Muscle of leg (tissue), 11 donors: ENCODE data around the gene SOBP. TPM values are rescaled to one million over a fixed set of nuclear protein-coding genes. Genes with fewer than 3 reads are reported as not detected.

ENCODE experiments used
- DNase-seq: peaks from one replicate; pipeline ENCODE4 v3.0.0; 2013
- H3K27ac ChIP-seq: one replicate; pipeline ENCODE4 v1.5.1; 2013; ENCODE audit warnings: mild to moderate bottlenecking, low read length, control low read depth
- H3K27me3 ChIP-seq: one replicate; pipeline ENCODE4 v1.6.1; 2013; ENCODE audit warnings: low read length; ENCODE audit not compliant: control insufficient read depth, insufficient read depth
- H3K36me3 ChIP-seq: one replicate; pipeline ENCODE4 v1.6.1; 2013; ENCODE audit warnings: low read length; ENCODE audit not compliant: control insufficient read depth, insufficient read depth
- H3K4me1 ChIP-seq: one replicate; pipeline ENCODE4 v1.6.1; 2013; ENCODE audit warnings: low read length; ENCODE audit not compliant: control insufficient read depth, insufficient read depth
- H3K4me3 ChIP-seq: one replicate; pipeline ENCODE4 v1.5.1; 2013; ENCODE audit warnings: low read length, control low read depth
- H3K9me3 ChIP-seq: replicated peaks from 2 replicates; pipeline ENCODE4 v1.6.1; 2013; ENCODE audit warnings: low read depth, low read length; ENCODE audit not compliant: control insufficient read depth
- WGBS: methylation state at CpG from one replicate; pipeline ENCODE4 v1.1.5; 2013; ENCODE audit warnings: missing lambda C conversion rate; ENCODE audit not compliant: insufficient coverage; 5-methylcytosine and 5-hydroxymethylcytosine counted together
- polyA plus RNA-seq, 8 donors: library from polyadenylated mRNA; unstranded; fragments of 120-200 nt; gene quantifications; one replicate each; pipeline versions ENCODE4 v1.2.1 to v1.2.3, GENCODE V29; 2013; ENCODE audit warnings: inconsistent platforms in 1 of 8, low replicate concordance in 1 of 8; ENCODE audit not compliant: insufficient read length in 8 of 8, insufficient read depth in 1 of 8
- total RNA-seq: library from RNA; stranded (reverse); fragments of 120-200 nt; gene quantifications from one replicate; pipeline ENCODE4 v1.2.4, GENCODE V29; 2013

The SOBP gene
- total and polyA plus RNA-seq, 9 donors: 13.6 to 17.6 (median 16.2) TPM

DNA sequence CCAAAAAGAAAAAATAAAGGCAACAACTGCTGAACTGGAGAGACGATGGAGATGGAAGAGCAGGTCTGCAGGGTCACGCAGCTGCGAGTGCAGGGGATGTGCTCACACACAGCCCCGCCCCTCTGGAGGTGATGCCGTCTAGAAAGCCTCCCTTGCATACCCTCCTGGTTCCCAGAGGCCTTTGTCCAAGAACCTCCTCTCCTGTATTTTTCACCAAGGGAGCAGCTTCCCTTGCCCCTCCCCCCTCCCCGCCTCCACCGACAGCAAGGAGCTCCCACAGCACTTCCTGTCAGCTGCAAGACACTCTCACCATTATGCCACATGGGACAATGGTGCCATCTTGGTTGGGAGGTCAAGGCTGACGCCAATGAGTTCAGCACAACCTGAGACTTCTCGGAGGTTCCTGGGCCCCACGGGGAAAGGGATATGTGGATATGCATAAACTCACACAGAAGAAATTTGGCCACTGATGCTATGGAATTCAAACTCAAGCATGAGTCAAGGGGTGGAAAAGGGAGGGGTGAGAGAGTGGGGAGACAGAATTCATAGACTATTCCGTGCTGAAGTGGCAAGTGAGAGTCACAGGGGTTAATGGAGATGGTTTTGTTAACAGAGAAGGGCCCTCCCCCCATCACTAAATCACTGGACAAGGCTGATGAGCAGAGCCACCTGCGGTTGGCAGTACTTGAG is 201.3 kb downstream of the SOBP start:
- H3K9me3 ChIP-seq: no peaks in the 10 kb centered on the region
- H3K4me1 ChIP-seq: peaks cover 22% of the 10 kb centered on the region
- DNase-seq: peak; percentile 93
- no peaks in the 10 kb centered on the region for H3K27me3 ChIP-seq
- no peak overlapping the region for H3K4me3 ChIP-seq
- H3K27ac ChIP-seq: peak overlapping the region; percentile 82
- WGBS: 21% methylated on average over 6 of the region's 12 CpGs
- H3K36me3 ChIP-seq: no peaks in the 10 kb centered on the region

DNA sequence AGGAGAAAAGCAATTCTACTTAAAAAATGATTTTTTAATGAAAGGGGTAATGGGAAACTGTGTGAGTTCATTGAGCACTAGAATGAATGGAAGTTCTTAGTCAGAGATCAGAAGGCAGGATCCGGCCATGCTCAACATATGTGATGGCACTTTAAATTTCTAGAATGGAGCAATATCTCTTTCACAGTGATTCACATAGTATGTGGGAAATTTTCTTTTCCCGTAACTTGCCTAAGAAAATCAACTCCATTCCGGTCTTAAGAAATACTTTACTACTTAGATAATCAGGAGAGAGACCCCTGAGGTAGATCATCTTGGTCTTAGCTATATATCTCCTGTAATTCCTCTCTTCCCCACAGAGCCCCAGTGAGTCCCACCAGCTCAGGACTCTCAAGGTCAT is 202.4 kb downstream of the SOBP start:
- no peaks in the 10 kb centered on the region for H3K27me3 ChIP-seq
- H3K36me3 ChIP-seq: no peaks in the 10 kb centered on the region
- WGBS: 80% methylated on average over 1 of the region's 3 CpGs
- H3K4me3 ChIP-seq: no peak overlapping the region
- DNase-seq: peak; percentile 57
- no peaks in the 10 kb centered on the region for H3K9me3 ChIP-seq
- peak overlapping the region; percentile 82 for H3K27ac ChIP-seq
- H3K4me1 ChIP-seq: peaks cover 22% of the 10 kb centered on the region

DNA sequence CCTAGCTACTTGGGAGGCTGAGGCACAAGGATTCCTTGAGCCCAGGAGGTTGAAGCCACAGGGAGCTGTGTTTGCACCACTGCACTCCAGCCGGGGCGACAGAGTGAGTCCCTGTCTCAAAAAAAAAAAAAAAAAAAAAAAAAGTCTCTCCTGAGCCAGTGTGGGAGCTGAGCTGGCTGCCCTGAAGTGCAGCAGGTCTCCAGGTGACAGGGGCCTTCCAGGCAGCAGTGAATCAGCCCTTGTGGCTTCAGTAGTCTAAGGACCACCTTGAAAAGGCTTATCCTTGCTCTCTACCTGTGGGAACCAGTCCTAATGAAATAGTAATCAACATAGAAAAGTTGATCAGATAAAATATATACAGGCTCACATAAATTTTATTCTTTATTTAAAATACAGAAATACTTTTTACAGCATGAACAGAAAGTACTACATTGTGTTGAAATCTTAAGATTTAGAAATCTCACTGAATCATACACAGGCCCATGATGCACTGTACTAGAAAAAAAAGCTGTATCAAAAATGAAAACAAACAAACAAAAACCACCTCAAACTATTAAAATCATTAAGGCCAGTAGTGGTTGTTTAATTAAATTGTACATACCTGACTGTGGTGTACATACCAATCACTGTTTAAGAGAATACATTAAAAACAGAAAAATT is 205.3 kb downstream of the SOBP start:
- Histone ChIP-seq H3K27me3 (no peaks in the 10 kb centered on the region), H3K9me3 (no peaks in the 10 kb centered on the region), H3K36me3 (no peaks in the 10 kb centered on the region), H3K4me3 (no peak overlapping the region), H3K4me1 (peaks cover 18% of the 10 kb centered on the region), H3K27ac (no peak overlapping the region)
- DNase-seq: no peak
- WGBS: 100% methylated on average over 1 of the region's 2 CpGs

- H3K4me3 ChIP-seq: no peak overlapping the region
- peak overlapping the region; percentile 26 for H3K27ac ChIP-seq
- no peaks in the 10 kb centered on the region for H3K36me3 ChIP-seq
- WGBS: 30% methylated on average over 3 of the region's 5 CpGs
- no peaks in the 10 kb centered on the region for H3K9me3 ChIP-seq
- H3K27me3 ChIP-seq: no peaks in the 10 kb centered on the region
- DNase-seq: peak; percentile 86
- H3K4me1 ChIP-seq: peaks cover 8% of the 10 kb centered on the region
Measured at GRCh38 chr6:107697682-107698081, 207.8 kb downstream of the SOBP start.

DNA sequence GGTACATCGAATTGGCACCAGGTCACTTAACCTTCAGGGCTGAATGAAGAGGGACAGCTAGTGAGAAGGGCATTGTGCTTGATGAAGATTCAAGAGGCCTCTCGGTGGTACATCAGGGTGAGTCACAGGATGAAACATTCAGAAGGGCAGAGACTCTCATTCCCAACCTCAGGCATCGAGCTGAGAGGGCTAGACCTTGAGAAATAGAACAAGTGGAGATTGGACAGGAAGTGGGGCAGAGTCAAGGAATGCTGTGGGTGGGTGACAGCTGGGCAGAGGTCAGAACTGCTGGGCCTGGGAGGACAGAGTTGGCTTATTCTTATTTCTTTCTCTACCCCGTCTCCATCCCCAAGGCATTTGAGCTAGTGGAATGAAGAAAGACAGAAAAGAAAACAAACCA is 208.2 kb downstream of the SOBP start:
- 86% methylated on average over 2 of the region's 4 CpGs for WGBS

DNA sequence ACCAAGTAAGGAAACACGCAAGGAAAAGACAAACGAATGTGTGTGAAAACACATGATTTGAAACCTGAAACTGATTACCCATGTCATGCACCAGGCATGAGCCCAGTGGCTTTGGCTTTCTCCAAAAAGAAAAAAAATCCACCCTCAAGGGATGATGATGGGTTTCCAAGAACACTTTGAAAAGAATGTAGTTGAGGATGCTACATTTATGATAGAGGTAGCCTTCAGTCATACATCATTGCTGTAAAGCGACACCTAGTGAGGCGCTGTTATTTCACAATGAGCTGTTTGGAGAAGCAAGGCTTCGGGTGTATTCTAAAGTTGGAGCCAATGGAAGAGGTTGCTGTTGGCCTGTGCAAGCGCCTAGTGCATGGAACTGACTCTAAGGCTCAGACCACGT is 209.3 kb downstream of the SOBP start:
- no peaks in the 10 kb centered on the region for H3K9me3 ChIP-seq
- H3K36me3 ChIP-seq: no peaks in the 10 kb centered on the region
- H3K4me1 ChIP-seq: peaks cover 11% of the 10 kb centered on the region
- peak; percentile 14 for DNase-seq
- no peaks in the 10 kb centered on the region for H3K27me3 ChIP-seq
- whole genome bisulfite sequencing: 80% methylated on average over 5 of the region's 7 CpGs
- no peak overlapping the region for H3K4me3 ChIP-seq
- no peak overlapping the region for H3K27ac ChIP-seq

More for the DNA sequence above, 208.2 kb downstream of the SOBP start:
- no peaks in the 10 kb centered on the region for H3K9me3 ChIP-seq
- peak overlapping the region; percentile 26 for H3K27ac ChIP-seq
- peaks cover 8% of the 10 kb centered on the region for H3K4me1 ChIP-seq
- no peak for DNase-seq
- H3K36me3 ChIP-seq: no peaks in the 10 kb centered on the region
- H3K4me3 ChIP-seq: no peak overlapping the region
- H3K27me3 ChIP-seq: no peaks in the 10 kb centered on the region

GRCh38 chr6:107699697-107700325 is 209.9 kb downstream of the SOBP start:
- Histone ChIP-seq H3K36me3 (no peaks in the 10 kb centered on the region), H3K27ac (no peak overlapping the region), H3K27me3 (no peaks in the 10 kb centered on the region), H3K4me3 (no peak overlapping the region), H3K9me3 (no peaks in the 10 kb centered on the region), H3K4me1 (peaks cover 14% of the 10 kb centered on the region)
- 87% methylated on average over 13 of the region's 14 CpGs for WGBS
- no peak for DNase-seq

GRCh38 chr6:107703606-107704005 is 213.7 kb downstream of the SOBP start:
- Histone ChIP-seq H3K27ac (no peak overlapping the region), H3K36me3 (no peaks in the 10 kb centered on the region), H3K4me3 (no peak overlapping the region), H3K4me1 (peaks cover 8% of the 10 kb centered on the region), H3K27me3 (no peaks in the 10 kb centered on the region), H3K9me3 (no peaks in the 10 kb centered on the region)
- WGBS: 87% methylated on average over 4 of the region's 5 CpGs
- DNase-seq: no peak

GRCh38 chr6:107704347-107705013 is 214.6 kb downstream of the SOBP start:
- peaks cover 7% of the 10 kb centered on the region for H3K4me1 ChIP-seq
- H3K9me3 ChIP-seq: no peaks in the 10 kb centered on the region
- WGBS: no CpG with 5 or more reads among the region's 8 CpGs
- no peaks in the 10 kb centered on the region for H3K27me3 ChIP-seq
- DNase-seq: peak; percentile 85
- no peaks in the 10 kb centered on the region for H3K36me3 ChIP-seq
- H3K27ac ChIP-seq: no peak overlapping the region
- H3K4me3 ChIP-seq: no peak overlapping the region

- WGBS: 78% methylated on average over 7 of the region's 13 CpGs
- no peaks in the 10 kb centered on the region for H3K36me3 ChIP-seq
Measured at GRCh38 chr6:107706516-107707115, 216.7 kb downstream of the SOBP start.

More at GRCh38 chr6:107706516-107707115, 216.7 kb downstream of the SOBP start:
- Histone ChIP-seq H3K4me1 (peaks cover 7% of the 10 kb centered on the region), H3K27ac (no peak overlapping the region), H3K27me3 (no peaks in the 10 kb centered on the region), H3K9me3 (no peaks in the 10 kb centered on the region), H3K4me3 (no peak overlapping the region)
- DNase-seq: no peak
